GM12864 (cell line): Measurements from ENCODE around the gene IGSF6.

Source experiments
- DNase-seq: peaks from one replicate; pipeline ENCODE4 v3.0.0-alpha.2; 2011; ENCODE audit warnings: low read depth
- H3K4me3 ChIP-seq: 2 replicates; pipeline ENCODE4 v1.5.1; 2011; ENCODE audit warnings: mild to moderate bottlenecking, low read depth, low read length, control low read depth
- TF ChIP-seq, protein P1 (sequence below): IDR thresholded peaks from 2 replicates; pipeline ENCODE4 v1.5.1; 2011; ENCODE audit warnings: low read depth, mild to moderate bottlenecking, moderate library complexity, low read length, control low read depth, inconsistent platforms; ENCODE audit errors: missing control alignments

Gene IGSF6

DNA sequence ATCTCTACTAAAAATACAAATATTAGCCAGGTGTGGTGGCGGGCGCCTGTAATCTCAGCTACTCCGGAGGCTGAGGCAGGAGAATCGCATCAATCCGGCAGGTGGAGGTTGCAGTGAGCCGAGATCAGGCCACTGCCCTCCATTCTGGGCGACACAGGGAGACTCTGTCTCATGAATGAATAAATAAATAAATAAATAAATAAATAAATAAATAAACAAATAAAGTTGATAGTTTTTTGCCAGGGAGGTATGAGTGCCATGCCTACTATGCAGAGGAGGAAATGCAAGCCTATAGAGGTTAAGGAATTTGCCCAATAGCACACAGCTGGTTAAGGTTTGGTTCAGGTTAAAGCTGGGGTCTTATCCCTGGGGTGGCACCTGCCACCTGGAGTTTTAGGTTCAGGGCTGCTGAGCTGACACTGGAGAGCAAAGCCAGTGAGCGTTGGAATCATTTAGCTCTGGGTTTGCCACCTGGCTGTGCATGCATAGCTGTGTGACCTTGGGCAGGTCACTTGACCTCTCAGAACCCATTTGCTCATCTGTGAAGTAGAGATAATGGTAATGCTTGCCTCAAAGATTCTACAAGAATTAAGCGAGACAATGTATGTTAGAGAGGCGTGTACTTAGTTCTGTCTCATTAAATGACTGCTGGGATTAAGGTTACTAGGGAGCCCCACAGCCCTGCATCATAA, 12.5 kb upstream of the IGSF6 start:
- DNase-seq = no peak
- no peak overlapping the region for H3K4me3 ChIP-seq
- TF ChIP-seq, protein P1, sequence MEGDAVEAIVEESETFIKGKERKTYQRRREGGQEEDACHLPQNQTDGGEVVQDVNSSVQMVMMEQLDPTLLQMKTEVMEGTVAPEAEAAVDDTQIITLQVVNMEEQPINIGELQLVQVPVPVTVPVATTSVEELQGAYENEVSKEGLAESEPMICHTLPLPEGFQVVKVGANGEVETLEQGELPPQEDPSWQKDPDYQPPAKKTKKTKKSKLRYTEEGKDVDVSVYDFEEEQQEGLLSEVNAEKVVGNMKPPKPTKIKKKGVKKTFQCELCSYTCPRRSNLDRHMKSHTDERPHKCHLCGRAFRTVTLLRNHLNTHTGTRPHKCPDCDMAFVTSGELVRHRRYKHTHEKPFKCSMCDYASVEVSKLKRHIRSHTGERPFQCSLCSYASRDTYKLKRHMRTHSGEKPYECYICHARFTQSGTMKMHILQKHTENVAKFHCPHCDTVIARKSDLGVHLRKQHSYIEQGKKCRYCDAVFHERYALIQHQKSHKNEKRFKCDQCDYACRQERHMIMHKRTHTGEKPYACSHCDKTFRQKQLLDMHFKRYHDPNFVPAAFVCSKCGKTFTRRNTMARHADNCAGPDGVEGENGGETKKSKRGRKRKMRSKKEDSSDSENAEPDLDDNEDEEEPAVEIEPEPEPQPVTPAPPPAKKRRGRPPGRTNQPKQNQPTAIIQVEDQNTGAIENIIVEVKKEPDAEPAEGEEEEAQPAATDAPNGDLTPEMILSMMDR = no peak

DNA sequence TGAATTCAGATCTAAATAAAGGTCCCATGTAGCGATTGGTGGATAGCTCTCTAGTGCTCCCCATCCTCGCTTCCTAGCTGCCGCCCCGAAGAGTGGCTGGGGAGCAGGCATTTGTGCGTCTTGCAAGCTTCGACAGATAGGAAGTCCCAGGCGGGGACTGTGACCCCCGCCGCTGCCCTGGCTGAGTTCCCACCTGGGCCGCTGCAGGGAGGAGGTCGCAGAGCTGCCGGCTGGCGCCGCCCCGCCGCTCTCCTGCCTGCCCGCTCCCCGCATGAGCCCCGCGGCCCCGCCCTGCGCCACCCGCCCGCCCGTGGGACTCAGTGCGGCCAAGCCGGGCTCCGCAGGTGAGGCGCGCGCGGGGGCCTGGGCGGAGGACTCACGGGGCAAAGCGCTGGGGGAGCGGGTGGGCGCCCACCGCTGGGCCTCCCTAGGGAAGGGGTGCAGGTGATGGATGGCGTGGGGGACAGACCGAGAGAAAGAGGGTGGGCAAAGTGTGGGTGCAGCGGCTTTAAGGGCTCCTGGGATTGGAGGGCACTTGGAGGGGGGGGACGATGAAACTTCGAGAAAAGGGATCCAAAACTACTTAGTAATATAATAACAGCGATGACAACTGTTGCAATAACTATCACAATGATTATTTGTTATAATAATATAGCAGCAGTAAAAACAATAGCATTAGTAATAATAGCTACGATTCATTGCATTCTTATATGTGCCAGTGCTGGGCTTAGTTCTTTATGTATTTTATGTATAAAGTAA, 11.7 kb upstream of the IGSF6 start, which contains the start of gene OTOA:
OTOA (plus strand) TSS at position 80 of the 759 bp plus-strand sequence. CDS start 14,547 bp downstream, outside the sequence.
- no peak for DNase-seq
- no peak within 1 kb of the TSS for H3K4me3 ChIP-seq
- TF ChIP-seq, protein P1 = no peak

DNA sequence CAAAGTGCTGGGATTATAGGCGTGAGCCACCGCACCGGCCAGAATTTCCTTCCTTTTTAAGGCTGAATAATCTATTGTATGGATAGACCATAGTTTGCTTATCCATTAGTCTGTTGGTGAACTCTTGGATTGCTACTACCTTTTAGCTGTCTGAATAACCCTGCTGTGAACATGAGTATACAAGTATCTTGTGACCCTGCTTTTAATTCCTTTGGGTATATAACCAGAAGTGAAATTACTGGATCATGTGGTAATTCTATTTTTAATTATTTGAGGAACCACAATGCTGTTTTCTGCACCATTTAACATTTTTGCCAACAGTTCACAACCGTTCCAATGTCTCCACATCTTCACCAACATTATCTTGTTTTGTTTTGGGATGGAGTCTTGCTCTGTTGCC, 6.7 kb upstream of the IGSF6 start:
- no peak for DNase-seq
- TF ChIP-seq, protein P1 = no peak
- H3K4me3 ChIP-seq = no peak overlapping the region

DNA sequence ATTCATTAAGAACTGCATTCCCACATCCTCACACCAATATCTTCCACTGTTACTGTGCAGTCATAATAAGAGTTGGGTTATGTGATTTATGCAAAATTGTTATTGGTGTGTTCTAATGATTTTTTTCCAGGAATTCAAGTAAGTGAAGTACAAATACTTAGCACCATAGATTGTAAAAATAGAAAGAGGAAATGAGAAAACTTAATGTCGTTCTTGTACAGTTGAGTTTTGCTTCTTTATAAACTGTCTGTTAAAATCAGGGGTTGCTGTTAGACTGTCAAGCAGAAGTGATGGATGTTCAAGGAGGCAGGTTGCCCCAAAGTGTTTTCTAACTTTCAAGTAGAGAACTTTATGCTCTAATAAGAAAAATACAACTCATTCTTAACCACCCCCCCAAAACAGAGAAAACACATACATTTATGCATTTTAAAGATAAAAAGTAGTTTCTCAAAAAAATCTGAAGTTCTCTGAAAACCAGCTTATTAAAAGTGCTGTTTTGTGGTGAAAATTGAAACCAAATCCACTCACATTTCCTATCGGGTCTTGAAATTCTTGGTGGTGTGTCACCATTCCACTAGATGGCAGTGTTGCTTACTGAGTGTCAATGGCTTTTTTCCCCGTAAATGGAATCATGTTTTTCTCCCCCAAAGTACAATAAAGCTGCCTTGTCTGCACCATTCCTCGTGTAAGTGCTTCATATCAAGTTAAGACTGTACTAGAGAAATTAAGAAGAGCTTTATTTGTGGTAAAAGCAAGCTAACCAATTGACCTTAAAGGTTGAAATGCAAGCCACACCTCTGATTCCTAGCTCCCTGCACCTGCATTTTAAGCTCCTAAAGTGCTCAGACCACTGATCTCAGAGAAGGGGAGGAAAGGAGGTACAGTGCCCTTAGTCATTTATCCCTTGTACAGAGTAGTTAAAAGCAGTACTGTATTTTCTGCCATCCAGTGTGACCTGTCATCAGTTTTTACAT, 4.7 kb upstream of the IGSF6 start:
- no peak overlapping the region for H3K4me3 ChIP-seq
- DNase-seq = no peak

DNA sequence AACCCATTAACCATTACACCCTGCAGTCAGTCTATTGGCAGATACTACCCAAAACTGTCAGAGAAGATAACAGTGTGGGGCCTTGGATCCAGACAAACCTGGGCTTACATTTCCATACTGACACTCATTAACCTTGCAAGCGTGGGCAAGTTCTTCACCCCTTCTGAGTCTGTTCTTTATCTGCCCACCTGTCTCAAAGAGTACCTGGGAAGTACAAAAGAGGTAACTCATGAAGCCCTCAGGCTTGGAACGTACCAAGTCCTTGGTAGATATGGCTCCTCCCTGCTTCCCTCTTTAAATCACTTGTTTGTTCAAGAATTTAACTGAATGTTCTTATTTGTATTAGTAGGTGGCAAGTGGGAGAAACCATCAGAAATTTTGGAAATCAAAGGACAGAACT, 2.5 kb upstream of the IGSF6 start:
- TF ChIP-seq, protein P1 = no peak
- no peak for DNase-seq

More for the DNA sequence above, 4.7 kb upstream of the IGSF6 start:
- TF ChIP-seq, protein P1 = peak; percentile 82

DNA sequence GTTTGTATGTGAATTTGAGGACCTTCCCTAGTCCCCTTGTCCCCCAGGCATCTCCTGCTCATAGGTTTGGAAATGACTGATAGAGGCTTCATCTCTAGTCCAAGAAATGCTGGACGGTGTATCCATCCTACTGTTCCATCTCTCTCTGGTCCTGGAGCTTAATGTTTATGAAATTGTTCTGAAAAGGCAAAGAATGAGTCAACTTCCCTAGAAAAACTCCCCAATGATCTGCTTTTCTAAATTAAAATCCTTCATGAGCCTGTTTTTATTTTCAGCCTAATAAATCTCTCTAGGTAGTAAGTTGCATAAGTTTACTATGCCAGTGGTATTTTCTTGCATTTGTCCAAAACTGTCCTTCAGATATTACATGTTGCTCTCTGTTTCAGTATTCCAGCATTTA, 2.1 kb upstream of the IGSF6 start:
- H3K4me3 ChIP-seq = no peak overlapping the region
- no peak for DNase-seq
- TF ChIP-seq, protein P1 = no peak

More for the DNA sequence above, 2.5 kb upstream of the IGSF6 start:
- H3K4me3 ChIP-seq = no peak overlapping the region
